ENCODE measurements around the gene FIGNL1.

Gene FIGNL1

GRCh38 chr7:50449881-50450589 lies at the start of gene FIGNL1:
Gene FIGNL1, minus strand, starts transcription at chr7:50450350. Its CDS starts 3,063 bp downstream, at chr7:50447287.
- DNase-seq (ENCODE audit: low read depth, low spot score), result no peak

GRCh38 chr7:50499092-50499491 lies 48.9 kb upstream of the FIGNL1 start:
- no peak for DNase-seq (ENCODE audit: low read depth, low spot score)

- DNase-seq (ENCODE audit: low read depth, low spot score), result no peak
Measured at GRCh38 chr7:50497968-50498367, 47.8 kb upstream of the FIGNL1 start.

- no peak for DNase-seq (ENCODE audit: low read depth, low spot score)
Measured at GRCh38 chr7:50497068-50497642, 47.0 kb upstream of the FIGNL1 start.

GRCh38 chr7:50496569-50496968 lies 46.4 kb upstream of the FIGNL1 start:
- no peak for DNase-seq (ENCODE audit: low read depth, low spot score)

- DNase-seq (ENCODE audit: low read depth, low spot score), result no peak
Measured at GRCh38 chr7:50495746-50496145, 45.6 kb upstream of the FIGNL1 start.

- DNase-seq (ENCODE audit: low read depth, low spot score), result no peak
Measured at GRCh38 chr7:50492770-50493519, 42.8 kb upstream of the FIGNL1 start.

GRCh38 chr7:50491943-50492342 lies 41.8 kb upstream of the FIGNL1 start:
- no peak for DNase-seq (ENCODE audit: low read depth, low spot score)

GRCh38 chr7:50491209-50491608 lies 41.1 kb upstream of the FIGNL1 start:
- no peak for DNase-seq (ENCODE audit: low read depth, low spot score)

GRCh38 chr7:50488379-50488778 lies 38.2 kb upstream of the FIGNL1 start:
- no peak for DNase-seq (ENCODE audit: low read depth, low spot score)

- no peak for DNase-seq (ENCODE audit: low read depth, low spot score)
Measured at GRCh38 chr7:50486512-50486911, 36.4 kb upstream of the FIGNL1 start.

GRCh38 chr7:50481867-50482266 lies 31.7 kb upstream of the FIGNL1 start:
- DNase-seq (ENCODE audit: low read depth, low spot score), result no peak

GRCh38 chr7:50480797-50481196 lies 30.6 kb upstream of the FIGNL1 start:
- no peak for DNase-seq (ENCODE audit: low read depth, low spot score)

- DNase-seq (ENCODE audit: low read depth, low spot score), result no peak
Measured at GRCh38 chr7:50479743-50480517, 29.8 kb upstream of the FIGNL1 start.

- DNase-seq (ENCODE audit: low read depth, low spot score), result no peak
Measured at GRCh38 chr7:50477640-50478039, 27.5 kb upstream of the FIGNL1 start.

GRCh38 chr7:50476953-50477625 lies 26.9 kb upstream of the FIGNL1 start:
- DNase-seq (ENCODE audit: low read depth, low spot score), result no peak

- DNase-seq (ENCODE audit: low read depth, low spot score), result no peak
Measured at GRCh38 chr7:50475340-50475739, 25.2 kb upstream of the FIGNL1 start.

- DNase-seq (ENCODE audit: low read depth, low spot score), result no peak
Measured at GRCh38 chr7:50474382-50475160, 24.4 kb upstream of the FIGNL1 start.

GRCh38 chr7:50473531-50473930 lies 23.4 kb upstream of the FIGNL1 start:
- DNase-seq (ENCODE audit: low read depth, low spot score), result no peak

- DNase-seq (ENCODE audit: low read depth, low spot score), result no peak
Measured at GRCh38 chr7:50472427-50472826, 22.3 kb upstream of the FIGNL1 start.

- no peak for DNase-seq (ENCODE audit: low read depth, low spot score)
Measured at GRCh38 chr7:50471970-50472369, 21.8 kb upstream of the FIGNL1 start.
